Forelimb muscle (tissue), 1 donor: ENCODE measurements around the gene AXIN1. TPM values are rescaled to one million over a fixed set of nuclear protein-coding genes. Genes with fewer than 3 reads are reported as not detected.
"Not testable (repeated sequence)": the region's sequence is repeated elsewhere in the genome, so short reads cannot be mapped to it uniquely, and the experiment has no call there.

ENCODE experiments used
- DNase-seq: peaks from one replicate; pipeline ENCODE4 v3.0.0-alpha.2; 2013; ENCODE audit warnings: low read depth
- polyA plus RNA-seq: library from polyadenylated mRNA; unstranded; fragments of 120-200 nt; gene quantifications from one replicate; pipeline ENCODE4 v1.2.1, GENCODE V29; 2013; ENCODE audit not compliant: insufficient read length

AXIN1 gene
- polyA plus RNA-seq, 1 donor, result 11.3 TPM

DNA sequence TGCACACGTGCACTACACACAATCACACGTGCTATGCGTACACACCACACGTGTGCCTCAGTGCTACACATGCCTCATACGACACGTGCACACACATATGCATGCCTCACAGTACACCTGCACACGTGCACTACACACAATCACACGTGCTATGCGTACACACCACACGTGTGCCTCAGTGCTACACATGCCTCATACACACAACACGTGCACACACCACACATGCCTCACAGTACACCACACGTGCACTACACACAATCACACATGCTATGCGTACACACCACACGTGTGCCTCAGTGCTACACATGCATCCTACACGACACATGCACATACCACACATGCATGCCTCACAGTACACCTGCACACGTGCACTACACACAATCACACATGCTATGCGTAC is 85.0 kb downstream of the AXIN1 start:
- not testable (repeated sequence) for DNase-seq

DNA sequence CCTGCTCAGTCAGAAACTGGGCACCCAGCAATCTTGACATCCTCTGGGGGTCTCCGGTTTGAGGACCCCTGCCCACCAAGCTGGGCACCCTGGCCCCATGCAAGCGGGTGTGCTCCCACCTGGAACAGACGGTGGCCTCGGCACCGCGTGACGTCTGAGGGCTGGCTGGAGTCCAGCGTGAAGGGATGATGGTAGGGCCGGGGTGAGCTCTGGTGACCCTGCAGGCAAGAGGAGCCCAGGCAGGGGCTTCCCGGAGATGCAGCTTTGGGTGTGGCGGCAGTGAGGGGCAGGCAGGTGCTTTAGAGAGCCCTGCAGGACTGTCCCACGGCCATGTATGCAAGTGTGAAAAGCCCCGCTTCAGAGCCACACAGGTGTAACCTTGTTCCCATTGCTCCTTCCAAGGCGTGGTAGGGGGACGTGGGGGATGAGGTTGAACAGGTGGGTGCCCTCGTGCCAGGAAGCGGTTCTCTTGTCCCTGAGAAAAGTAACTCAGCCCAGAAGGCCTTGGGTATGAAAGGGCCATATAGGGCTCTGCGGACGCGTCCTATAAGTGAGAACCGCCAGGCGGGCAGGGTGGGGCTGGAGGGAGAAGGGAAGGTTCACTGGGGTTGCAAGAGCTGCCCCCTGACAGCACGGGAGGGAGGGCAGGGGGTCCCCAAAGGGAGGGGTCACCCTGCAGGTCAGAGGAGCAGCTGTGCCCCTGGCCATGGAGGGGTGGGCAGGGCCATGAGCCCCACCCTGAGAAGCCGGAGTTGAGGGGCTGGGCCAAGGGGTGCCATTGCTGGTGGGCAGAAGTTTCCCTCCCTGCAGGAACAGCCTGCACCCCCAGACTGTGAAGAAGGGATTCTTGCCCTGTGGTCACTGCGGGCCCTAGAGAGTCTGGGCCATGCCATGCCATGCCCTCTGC is 86.0 kb downstream of the AXIN1 start:
- DNase-seq, result no peak

DNA sequence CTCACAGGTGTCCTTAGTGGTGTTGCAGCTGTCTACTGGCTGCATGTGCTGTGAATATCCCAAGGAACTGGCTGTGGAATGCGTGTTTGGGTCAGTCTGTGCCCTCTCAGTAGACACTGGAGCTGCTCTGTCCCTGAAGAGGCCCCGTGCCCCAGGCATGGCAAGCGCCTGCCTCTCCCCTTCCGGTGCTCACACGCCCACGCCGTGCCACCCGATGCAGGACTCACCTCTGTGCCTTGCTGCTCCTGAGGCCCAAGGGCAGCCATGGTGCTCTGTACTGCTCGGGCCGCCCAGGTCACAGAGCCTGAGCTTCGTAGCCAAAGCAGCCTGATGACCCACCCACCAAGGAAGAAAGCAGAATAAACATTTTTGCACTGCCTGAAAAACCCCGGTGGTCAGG is 86.8 kb downstream of the AXIN1 start:
- no peak for DNase-seq

DNA sequence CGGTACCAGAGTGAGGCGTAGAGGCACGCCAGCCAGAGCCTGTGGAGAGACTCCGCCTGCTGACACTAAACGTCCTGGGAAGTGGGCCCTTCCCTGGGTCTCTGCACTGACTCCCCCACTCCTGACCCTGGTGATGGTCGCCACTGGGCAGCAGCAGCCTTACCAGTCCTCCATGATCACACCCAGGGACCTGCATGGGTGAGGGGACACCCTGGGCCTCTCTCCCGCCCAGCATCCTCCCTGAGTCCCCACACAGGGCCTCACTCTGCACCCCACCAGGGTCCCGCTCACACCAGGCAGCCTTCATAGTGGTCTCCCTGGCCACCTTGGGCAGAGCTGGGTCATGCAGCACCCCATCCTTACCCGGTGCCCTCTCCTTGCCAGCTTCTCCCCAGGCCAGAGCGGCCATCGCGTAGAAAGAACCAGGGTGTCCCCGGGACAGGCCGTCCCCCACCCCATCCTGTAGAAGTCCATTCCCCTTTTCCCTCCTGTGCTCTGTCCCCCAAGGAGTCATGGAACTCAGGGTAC is 87.5 kb downstream of the AXIN1 start:
- DNase-seq, result no peak

DNA sequence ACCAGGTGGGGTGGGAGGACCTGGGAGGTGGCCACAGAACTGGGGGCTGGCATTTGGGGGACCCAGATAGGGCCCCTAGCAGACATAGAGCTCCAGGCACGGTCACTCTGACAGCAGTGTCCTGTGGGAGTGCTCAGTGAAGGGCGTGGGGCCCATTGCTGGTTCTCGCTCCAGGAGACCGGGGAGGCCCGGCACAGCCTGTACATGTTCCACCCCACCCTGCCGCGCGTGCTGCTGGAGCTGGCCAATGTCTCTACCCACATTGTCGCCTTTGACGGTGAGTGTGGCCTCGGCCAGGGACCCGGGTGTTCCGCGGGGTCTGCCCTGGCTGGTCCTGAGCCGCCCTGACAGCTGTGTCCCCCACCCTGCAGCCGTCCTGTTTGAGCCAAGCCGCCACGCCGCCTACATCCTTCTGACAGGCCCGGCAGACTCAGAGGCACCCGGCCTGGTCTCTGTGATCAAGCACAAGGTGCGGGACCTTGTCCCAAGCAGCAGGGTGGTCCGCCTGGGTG is 88.0 kb downstream of the AXIN1 start:
- no peak for DNase-seq

DNA sequence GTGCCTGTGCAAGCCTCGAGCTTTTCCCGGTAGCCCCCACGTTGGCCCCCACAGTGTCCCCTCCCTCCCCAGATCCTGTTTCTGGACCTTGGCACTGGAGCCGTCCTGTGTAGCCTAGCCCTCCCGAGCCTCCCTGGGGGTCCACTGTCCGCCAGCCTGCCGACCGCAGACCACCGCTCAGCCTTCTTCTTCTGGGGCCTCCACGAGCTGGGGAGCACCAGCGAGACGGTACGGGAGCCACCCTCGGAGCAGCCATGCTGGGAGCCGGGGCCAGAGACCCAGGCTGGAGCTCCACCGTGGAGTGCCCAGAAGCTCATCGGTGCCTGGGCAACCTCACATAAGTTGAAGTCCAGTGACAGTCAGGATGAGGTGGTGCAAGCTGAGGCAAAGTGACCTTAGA is 88.6 kb downstream of the AXIN1 start:
- DNase-seq, result no peak

DNA sequence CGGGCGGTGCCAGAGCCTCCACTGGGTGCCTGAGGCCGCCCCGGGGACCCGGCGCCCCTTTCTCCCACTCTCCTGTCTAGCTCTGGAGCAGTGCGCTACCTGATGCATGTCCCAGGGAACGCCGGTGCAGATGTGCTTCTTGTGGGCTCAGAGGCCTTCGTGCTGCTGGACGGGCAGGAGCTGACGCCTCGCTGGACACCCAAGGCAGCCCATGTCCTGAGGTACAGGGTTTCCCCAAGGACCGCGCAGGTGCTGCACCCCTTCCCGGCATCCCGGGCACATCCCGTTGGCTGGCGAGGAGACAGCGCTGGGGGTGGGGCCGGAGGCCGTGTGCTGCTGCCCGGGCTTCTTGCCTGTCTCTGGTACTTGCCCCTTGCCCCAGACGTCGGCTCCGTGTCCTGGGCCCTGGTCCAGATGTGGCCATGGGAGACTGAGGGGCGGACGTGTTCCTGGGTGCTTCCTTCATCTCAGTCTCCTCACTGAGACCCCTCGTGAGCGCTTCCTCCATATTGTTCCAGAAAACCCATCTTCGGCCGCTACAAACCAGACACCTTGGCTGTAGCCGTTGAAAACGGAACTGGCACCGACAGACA is 89.2 kb downstream of the AXIN1 start:
- no peak for DNase-seq

DNA sequence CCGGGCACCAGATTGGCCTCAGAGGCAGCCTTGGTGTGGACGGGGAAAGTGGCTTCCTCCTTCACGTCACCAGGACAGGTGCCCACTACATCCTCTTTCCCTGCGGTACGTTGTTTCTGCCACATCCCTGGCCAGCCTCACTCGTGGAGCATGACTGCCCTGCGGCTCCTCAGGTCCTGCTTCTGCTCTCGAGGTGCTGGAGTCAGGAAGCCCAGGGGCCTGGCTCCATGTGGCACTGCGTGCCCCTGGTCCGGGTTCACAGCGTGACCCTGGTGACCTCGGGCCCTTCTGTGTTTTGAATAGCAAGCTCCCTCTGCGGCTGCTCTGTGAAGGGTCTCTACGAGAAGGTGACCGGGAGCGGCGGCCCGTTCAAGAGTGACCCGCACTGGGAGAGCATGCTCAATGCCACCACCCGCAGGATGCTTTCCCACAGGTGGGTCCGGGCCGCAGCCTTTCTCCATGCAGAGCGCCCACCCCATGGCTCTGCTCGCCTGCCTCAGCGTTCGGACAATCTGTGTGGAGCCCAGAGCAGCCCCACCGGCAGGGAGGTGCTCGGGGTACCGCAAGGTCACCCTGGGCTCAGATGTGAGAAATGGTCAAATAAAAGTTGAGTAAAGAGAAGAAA is 90.3 kb downstream of the AXIN1 start:
- DNase-seq, result no peak

DNA sequence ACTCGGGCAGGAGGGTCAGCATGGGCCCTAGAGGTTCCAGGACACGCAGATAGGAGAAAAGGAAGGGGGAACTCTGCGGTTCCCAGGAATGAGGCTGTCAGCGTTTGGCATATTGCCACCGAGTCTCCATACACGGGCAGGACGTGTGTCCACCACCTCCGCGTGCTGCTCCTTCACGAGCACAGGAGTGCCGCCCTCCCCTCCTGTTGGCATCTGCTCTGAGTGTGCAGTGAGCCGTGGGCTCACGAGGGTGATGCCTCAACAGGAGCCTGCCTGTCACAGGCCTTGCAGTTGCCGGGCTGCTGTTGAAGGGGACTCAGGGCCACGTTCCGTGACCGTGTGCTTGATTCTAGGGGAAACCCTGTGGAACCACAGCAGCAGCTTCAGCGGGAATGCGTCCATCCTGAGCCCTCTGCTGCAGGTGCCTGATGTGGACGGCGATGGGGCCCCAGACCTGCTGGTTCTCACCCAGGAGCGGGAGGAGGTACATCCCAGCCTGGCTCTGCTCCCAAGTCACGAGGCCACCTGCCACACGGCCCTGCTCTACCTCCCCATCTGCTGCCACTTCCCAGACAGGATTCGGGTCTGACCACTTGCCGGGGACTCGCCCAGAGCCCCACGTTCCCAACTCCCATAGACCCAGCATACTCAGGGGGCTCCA is 91.4 kb downstream of the AXIN1 start:
- no peak for DNase-seq

DNA sequence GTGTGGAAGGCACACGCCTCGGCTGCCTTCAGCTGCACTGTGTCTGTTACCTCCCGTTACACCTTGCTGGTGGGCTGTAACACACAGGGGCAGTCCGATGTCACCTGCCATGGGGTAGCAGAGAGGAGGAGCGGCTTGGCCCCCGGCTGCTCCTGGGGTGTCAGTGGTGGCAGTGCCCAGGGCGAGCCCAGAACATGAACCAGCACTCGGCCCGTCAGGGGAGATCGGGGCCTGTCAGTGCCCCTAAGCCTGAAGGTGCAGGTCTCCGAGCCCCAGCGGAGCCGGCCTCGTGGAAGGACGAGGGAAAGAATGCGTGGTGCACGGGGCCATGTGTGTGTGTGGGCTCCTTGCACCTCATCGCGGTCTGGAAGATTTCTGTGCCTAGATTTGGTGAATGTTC is 92.2 kb downstream of the AXIN1 start:
- DNase-seq, result no peak

DNA sequence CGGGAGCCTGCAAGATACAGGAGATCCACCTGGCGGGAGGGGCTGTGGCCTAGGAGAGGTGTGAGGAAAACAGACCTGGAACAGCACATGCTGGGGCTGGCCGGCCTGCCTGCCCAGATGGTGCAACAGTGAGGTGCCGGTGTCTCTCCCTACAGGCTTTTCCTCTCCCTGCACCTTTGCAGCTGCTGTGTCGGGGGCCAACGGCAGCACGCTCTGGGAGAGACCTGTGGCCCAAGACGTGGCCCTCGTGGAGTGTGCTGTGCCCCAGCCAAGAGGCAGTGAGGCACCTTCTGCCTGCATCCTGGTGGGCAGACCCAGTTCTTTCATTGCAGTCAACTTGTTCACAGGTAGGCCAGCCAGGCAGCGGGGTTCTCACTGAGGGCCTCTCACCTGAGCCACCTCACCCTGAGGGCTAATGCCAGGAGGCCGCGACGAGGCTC is 92.7 kb downstream of the AXIN1 start:
- DNase-seq, result no peak

DNA sequence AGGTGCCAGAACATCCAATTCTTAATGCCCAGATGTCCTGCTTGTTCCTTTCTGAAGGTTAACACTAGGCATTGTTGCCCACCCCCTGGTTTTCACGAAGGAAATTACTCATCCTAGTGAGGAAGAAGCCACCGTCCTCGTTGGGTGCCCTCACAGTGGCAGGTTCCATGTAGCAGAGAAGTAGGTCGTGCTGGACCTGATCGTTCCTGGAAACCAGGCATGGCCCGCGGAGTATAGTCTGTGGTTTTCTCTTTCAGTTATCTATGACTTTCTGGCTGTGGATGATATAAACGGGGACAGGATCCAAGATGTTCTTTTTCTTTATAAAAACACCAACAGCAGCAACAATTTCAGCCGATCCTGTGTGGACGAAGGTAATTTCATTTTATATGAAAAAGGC is 93.3 kb downstream of the AXIN1 start:
- no peak for DNase-seq

DNA sequence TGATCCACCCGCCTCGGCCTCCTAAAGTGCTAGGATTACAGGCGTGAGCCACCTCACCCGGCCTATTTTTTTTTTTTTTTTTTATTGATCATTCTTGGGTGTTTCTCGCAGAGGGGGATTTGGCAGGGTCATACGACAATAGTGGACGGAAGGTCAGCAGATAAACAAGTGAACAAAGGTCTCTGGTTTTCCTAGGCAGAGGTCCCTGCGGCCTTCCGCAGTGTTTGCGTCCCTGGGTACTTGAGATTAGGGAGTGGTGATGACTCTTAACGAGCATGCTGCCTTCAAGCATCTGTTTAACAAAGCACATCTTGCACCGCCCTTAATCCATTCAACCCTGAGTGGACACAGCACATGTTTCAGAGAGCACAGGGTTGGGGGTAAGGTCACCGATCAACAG is 94.4 kb downstream of the AXIN1 start:
- not testable (repeated sequence) for DNase-seq

DNA sequence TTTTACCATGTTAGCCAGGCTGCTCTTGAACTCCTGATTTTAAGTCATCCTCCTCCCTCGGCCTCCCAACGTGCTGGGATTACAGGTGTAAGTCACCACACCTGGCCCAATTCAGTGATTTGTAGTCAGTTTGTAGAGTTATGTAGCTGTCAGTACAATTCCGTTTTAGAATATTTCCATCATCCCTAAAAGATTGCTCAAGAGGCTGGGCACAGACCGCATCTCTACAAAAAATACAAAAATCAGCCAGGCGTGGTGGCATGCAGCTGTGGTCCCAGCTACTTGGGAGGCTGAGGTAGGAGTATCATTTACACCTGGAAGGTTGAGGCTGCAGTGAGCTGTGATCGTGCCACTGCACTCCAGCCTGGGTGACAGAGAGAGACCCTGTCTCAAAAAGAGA is 97.3 kb downstream of the AXIN1 start:
- DNase-seq, result no peak

DNA sequence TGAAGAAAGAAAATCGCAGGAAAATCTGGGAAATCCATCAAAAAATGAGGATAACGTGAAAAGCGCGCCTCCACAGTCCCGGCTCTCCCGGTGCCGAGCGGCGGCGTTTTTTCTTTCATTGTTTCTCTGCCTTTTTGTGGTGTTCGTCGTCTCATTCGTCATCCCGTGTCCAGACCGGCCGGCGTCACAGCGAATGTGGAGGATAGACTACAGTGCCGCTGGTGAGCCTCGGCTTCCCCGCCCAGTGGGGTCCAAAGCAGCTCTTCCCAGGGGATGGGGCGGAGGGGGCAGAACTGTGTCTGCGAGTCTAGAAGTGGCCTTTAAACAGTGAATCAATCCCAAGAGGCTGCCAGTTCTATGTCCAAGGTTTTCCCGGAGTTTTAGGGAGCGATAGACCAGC is 98.1 kb downstream of the AXIN1 start:
- no peak for DNase-seq

DNA sequence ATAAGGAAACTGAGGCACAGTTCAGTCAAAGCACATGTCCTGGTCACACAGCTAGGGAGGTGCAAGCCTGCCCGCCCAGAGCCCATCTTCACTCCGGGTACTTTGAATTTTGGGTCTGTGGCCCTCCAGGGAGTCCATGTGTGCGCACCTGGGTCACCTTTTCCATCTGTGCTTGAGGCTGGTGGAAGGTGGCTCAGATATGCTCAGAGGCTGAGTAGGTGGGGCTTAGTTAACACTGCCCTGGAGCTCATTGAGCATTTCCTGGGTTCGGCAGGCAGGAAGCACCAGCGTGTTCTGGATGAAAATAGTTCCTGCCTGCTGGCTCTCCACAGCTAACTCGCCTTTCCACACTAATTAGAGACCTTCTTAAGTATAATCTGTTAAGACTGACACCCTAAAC is 98.7 kb downstream of the AXIN1 start:
- DNase-seq, result no peak

DNA sequence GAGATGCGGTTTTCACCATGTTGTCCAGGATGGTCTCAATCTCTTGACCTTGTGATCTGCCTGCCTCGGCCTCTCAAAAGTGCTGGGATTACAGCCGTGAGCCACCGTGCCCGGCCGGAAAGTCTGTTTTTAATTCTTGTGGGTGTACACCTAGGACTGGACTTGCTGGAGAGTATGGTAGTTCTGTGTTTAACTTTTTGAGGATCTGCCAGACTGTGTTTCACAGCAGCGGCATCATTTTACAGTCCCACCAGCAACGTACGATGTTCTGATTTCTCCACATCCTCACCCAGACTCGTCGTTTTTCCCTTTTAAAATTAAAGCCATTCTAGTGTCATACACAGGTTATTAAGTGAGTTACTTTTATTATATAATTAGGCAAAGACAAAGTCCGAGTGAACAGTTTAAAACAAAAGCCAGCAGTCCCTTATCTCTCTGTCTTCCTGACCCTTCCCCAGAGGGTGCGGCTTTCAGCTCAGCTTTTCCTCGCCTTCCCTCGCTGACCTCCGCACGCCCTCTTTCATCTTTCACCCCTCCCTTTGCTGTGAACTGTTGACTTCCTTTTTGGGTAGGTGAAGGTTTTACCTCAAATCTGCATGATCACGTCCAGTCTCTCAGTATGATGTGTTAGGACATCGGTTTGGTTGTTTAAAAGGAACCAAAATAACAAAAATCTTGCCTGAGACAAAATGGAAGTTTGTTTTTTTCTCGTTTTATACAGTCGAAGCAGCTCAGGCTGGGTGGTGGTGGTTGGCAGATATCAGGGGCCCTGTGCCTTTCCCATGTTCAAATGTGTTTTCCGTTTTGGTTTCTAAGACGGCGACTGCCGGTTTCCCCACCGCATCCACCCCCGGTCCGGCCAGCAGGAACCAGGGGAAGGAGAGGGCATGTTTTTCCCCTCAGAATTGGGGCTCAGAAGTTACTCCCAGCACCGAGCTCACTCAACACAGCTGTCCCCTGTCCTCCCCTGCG is 99.9 kb downstream of the AXIN1 start:
- no peak for DNase-seq

DNA sequence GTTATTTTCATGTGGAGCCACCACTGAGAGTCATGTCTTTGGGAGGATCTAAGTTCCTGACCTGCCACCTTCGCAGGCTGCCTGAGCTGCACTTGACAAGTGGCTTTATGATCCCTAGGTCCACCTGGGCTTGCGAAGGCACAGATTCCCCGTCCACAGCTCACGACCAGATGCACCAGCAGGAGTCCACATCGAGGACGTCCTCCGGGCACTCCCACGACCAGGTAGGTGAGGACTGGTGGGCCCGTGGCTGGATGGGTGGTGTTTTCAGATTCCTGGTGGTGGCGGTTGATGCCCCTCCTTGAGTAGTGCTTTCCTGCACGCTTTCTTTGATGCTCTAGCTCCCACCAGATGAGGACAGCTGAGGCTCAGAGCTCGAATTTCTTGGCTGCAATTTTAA is 103.1 kb downstream of the AXIN1 start:
- DNase-seq, result no peak

DNA sequence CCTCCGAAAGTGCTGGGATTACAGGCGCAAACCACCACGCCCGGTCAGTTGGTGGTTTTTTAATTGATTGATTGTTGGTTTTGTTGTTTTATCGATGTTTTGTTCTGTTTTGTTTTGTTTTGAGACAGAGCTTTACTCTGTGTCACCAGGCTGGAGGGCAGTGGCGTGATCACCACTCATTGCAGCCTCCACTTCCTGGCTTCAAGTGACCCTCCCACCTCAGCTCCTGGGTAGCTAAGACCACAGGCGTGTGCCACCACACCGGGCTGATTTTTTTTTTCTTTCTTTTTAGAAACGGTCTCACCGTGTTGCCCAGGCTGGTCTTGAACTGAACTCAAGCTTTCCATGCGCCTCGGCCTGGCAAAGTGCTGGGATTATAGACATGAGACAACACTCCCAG is 105.5 kb downstream of the AXIN1 start:
- DNase-seq, result no peak

DNA sequence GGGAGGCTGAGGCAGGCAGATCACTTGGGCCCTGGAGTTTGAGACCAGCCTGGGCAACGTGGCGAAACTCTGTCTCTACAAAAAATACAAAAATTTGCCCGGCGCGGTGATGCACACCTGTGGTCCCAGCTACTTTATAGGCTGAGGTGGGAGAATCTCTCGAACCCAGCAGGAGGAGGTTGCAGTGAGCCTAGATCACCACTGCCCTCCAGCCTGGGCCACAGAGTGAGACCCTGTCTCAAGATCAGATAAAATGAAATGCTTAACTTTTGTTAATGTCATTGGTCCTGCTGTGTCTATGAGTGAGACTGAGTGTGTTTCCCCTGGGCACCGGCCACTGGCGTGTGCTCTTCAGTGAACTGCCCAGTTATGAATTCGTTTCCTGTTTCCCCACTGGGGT is 107.4 kb downstream of the AXIN1 start:
- no peak for DNase-seq

DNA sequence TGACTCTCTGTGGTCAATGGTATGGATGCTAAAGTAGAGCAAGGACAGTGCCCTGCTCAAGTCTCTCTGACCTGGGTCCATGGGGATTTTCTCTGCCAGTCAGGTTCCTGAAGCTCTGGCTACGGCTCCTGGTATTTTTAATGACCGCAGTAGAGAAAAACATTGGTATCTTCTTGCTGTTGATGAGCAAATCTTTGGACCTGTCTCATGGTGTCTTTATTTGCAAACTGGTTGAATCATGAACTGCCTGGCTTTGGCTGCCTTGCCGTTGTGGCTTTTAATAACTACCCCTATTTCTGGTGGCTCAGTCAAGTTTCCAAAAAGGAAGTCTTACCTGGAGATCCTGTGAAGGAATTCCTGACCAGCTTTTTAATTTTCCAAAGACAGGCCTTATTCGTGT is 109.2 kb downstream of the AXIN1 start:
- no peak for DNase-seq
